ENCODE data around the gene GNG13. TPM values are rescaled to one million over a fixed set of nuclear protein-coding genes. Genes with fewer than 3 reads are reported as not detected.

GNG13 gene
- total and polyA plus RNA-seq, 2 experiments from 2014 or later, result not detected

DNA sequence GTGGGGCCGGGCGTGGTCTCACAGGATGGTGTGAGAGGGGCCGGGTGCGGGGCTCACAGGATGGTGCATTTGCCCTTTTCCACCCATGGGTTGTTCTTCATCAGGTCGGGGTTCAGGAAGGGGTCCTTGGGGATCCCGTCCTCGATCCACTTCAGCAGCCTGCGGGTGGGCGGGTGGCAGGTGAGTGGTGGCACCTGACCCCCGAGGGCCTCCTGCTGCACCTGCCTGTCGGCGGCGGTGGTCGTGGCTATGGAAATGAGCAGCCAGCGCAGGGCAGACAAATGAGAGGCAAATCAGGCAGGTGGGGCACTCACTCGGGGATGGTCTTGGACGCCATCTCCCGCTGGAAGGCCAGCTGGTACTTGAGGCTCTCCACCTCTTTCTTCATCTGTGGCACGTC, 1.9 kb downstream of the GNG13 start:
- no peak for DNase-seq
- no peak for TF ChIP-seq EZH2 (IDR thresholded peaks at IDR 0.05; ENCODE audit: insufficient read depth, poor library complexity, severe bottlenecking)
- no peak for TF ChIP-seq EZH2phosphoT487 (IDR thresholded peaks at IDR 0.05; ENCODE audit: insufficient read depth, low read depth)
- peaks cover 11% of the 10 kb centered on the region for H3K27me3 ChIP-seq (replicated peaks; ENCODE audit: insufficient read depth)
- no peaks in the 10 kb centered on the region for H3K4me1 ChIP-seq (ENCODE audit: insufficient read depth)
- H3F3A ChIP-seq (ENCODE audit: insufficient read depth), result no peaks in the 10 kb centered on the region
- H3K9ac ChIP-seq, result no peak overlapping the region
- in situ Hi-C loops (cut with MboI), result no loop called here
- H3K4me3 ChIP-seq, result no peak overlapping the region
- no peak overlapping the region for H2AFZ ChIP-seq
- H3K9me2 ChIP-seq (ENCODE audit: insufficient read depth), result no peaks in the 10 kb centered on the region
- no peak overlapping the region for H3K4me2 ChIP-seq (ENCODE audit: unreplicated experiment)
- H3K27ac ChIP-seq, result no peak overlapping the region
- 85 to 92% methylated on average over 16 to 19 of the region's 19 CpGs for WGBS, 2 experiments (ENCODE audit: low coverage in 1 of 2, low lambda C conversion rate in 2 of 2, missing lambda C conversion rate in 2 of 2)
- H3K79me2 ChIP-seq (ENCODE audit: insufficient read depth), result no peaks in the 10 kb centered on the region
- no peaks in the 10 kb centered on the region for H3K36me3 ChIP-seq (ENCODE audit: low read depth)
- H4K20me1 ChIP-seq (ENCODE audit: insufficient read depth), result no peaks in the 10 kb centered on the region
- no peaks in the 10 kb centered on the region for H3K9me3 ChIP-seq (ENCODE audit: low read depth)

DNA sequence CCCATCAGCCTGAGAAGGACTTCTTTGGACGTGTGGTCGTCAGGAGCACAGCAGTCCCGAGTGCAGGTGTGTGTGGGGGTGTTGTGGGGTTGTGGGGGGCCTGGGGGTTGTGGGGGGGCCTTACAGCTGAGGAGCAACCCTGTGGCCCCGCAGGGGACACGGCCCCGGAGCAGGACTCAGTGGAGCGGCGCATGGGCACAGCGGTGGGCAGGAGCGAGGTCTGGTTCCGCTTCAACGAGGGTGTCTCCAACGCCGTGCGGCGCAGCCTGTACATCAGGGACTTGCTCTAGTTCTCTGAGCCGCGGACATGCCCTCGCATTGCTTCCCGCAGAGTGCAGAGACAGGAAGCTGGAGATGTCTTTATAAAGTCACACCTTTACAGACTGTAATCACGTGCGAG, 2.8 kb downstream of the GNG13 start:
- Histone ChIP-seq H3K4me2 (ENCODE audit: unreplicated experiment) (no peak overlapping the region), H4K20me1 (ENCODE audit: insufficient read depth) (no peaks in the 10 kb centered on the region), H3K27ac (no peak overlapping the region), H3K79me2 (ENCODE audit: insufficient read depth) (no peaks in the 10 kb centered on the region), H3K36me3 (ENCODE audit: low read depth) (no peaks in the 10 kb centered on the region), H3K4me3 (no peak overlapping the region), H3K9me3 (ENCODE audit: low read depth) (no peaks in the 10 kb centered on the region), H3K9me2 (ENCODE audit: insufficient read depth) (no peaks in the 10 kb centered on the region), H3K4me1 (ENCODE audit: insufficient read depth) (no peaks in the 10 kb centered on the region), H2AFZ (no peak overlapping the region), H3F3A (ENCODE audit: insufficient read depth) (no peaks in the 10 kb centered on the region), H3K27me3 (replicated peaks; ENCODE audit: insufficient read depth) (peaks cover 11% of the 10 kb centered on the region), H3K9ac (no peak overlapping the region)
- TF ChIP-seq EZH2phosphoT487 (IDR thresholded peaks at IDR 0.05; ENCODE audit: insufficient read depth, low read depth), result no peak
- TF ChIP-seq EZH2 (IDR thresholded peaks at IDR 0.05; ENCODE audit: insufficient read depth, poor library complexity, severe bottlenecking), result no peak
- no peak for DNase-seq
- in situ Hi-C loops (cut with MboI), result no loop called here
- WGBS, 2 experiments (ENCODE audit: low coverage in 1 of 2, low lambda C conversion rate in 2 of 2, missing lambda C conversion rate in 2 of 2), result 91 to 97% methylated on average over 12 to 22 of the region's 22 CpGs

- Histone ChIP-seq H3K4me3 (no peak overlapping the region), H3K9me2 (ENCODE audit: insufficient read depth) (no peaks in the 10 kb centered on the region), H3K27me3 (replicated peaks; ENCODE audit: insufficient read depth) (peaks cover 11% of the 10 kb centered on the region), H2AFZ (no peak overlapping the region), H4K20me1 (ENCODE audit: insufficient read depth) (no peaks in the 10 kb centered on the region), H3K27ac (no peak overlapping the region), H3K9ac (no peak overlapping the region), H3K79me2 (ENCODE audit: insufficient read depth) (no peaks in the 10 kb centered on the region), H3K4me2 (ENCODE audit: unreplicated experiment) (no peak overlapping the region), H3K4me1 (ENCODE audit: insufficient read depth) (no peaks in the 10 kb centered on the region), H3F3A (ENCODE audit: insufficient read depth) (no peaks in the 10 kb centered on the region), H3K36me3 (ENCODE audit: low read depth) (no peaks in the 10 kb centered on the region), H3K9me3 (ENCODE audit: low read depth) (no peaks in the 10 kb centered on the region)
- in situ Hi-C loops (cut with MboI), result no loop called here
- TF ChIP-seq EZH2 (IDR thresholded peaks at IDR 0.05; ENCODE audit: insufficient read depth, poor library complexity, severe bottlenecking) (no peak), EZH2phosphoT487 (IDR thresholded peaks at IDR 0.05; ENCODE audit: insufficient read depth, low read depth) (no peak)
- DNase-seq, result no peak
- WGBS, 2 experiments (ENCODE audit: low coverage in 1 of 2, low lambda C conversion rate in 2 of 2, missing lambda C conversion rate in 2 of 2), result 93% methylated on average over 2 of the region's 2 CpGs; no CpG with 5 or more reads in 1 of the 2 experiments
These were observed 3.5 kb downstream of the GNG13 start for GRCh38 chr16:797120-797420.

DNA sequence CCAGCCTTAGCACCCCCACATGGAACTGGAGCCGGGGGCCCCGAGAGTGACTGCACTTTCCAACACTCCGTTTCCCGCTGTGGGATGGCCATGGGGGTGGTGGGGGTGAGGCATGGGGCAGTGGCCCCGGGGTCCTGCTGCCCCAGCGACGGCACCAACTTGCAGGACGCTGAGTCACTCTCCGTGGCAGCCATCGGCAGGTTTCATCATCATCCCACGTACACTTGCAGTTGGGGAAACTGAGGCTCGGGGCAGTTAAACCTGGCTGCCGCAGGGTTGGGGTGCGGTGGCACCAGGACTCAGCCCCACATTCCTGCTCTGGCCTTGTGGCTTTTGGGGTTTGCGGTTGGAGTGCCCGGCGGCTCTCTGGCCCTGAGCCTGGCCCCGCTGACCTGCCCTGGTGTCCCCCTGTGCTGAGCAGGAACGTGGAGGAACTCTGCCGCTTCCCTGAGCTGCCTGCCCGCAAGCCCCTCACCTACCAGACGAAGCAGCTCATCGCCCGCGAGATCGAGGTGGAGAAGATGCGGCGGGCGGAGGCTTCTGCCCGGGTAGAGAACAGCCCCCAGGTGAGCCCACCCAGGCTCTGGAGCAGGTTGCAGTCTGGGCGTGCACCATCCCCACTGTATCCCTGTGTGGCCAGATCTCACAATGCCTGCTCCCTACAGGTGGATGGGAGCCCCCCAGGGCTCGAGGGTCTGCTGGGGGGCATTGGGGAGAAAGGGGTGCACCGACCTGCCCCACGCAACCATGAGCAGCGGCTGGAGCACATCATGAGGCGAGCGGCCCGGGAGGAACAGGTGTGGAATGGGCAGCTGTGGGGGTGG, 4.0 kb downstream of the GNG13 start:
- in situ Hi-C loops (cut with MboI), result no loop called here
- WGBS, 2 experiments (ENCODE audit: low coverage in 1 of 2, low lambda C conversion rate in 2 of 2, missing lambda C conversion rate in 2 of 2), result 91 to 93% methylated on average over 33 to 38 of the region's 38 CpGs
- no peak for DNase-seq
- Histone ChIP-seq H3K4me2 (ENCODE audit: unreplicated experiment) (no peak overlapping the region), H3K9me3 (ENCODE audit: low read depth) (no peaks in the 10 kb centered on the region), H3K4me1 (ENCODE audit: insufficient read depth) (no peaks in the 10 kb centered on the region), H2AFZ (no peak overlapping the region), H3F3A (ENCODE audit: insufficient read depth) (no peaks in the 10 kb centered on the region), H4K20me1 (ENCODE audit: insufficient read depth) (no peaks in the 10 kb centered on the region), H3K27ac (no peak overlapping the region), H3K79me2 (ENCODE audit: insufficient read depth) (no peaks in the 10 kb centered on the region), H3K4me3 (no peak overlapping the region), H3K9ac (no peak overlapping the region), H3K36me3 (ENCODE audit: low read depth) (no peaks in the 10 kb centered on the region), H3K9me2 (ENCODE audit: insufficient read depth) (no peaks in the 10 kb centered on the region), H3K27me3 (replicated peaks; ENCODE audit: insufficient read depth) (peaks cover 11% of the 10 kb centered on the region)
- TF ChIP-seq EZH2phosphoT487 (IDR thresholded peaks at IDR 0.05; ENCODE audit: insufficient read depth, low read depth), result no peak
- TF ChIP-seq EZH2 (IDR thresholded peaks at IDR 0.05; ENCODE audit: insufficient read depth, poor library complexity, severe bottlenecking), result no peak
